Activated CD4-positive, alpha-beta T cell treated with anti-CD3 and anti-CD28 coated beads, Interleukin-2, amount 10 ng/mL, durations not matched to agents 24 days and 14 days (primary cell): ENCODE data around the gene THSD7A. TPM values are rescaled to one million over a fixed set of nuclear protein-coding genes. Genes with fewer than 3 reads are reported as not detected.

Source experiments
- DNase-seq: peaks from one replicate; pipeline ENCODE4 v3.0.0; 2022
- H3K27ac Mint-ChIP-seq: one replicate; pipeline ENCODE4 v1.8.0; 2022; ENCODE audit warnings: mild to moderate bottlenecking, mixed read lengths
- H3K27me3 Mint-ChIP-seq: one replicate; pipeline ENCODE4 v1.8.0; 2022; ENCODE audit warnings: mixed read lengths
- H3K36me3 Mint-ChIP-seq: one replicate; pipeline ENCODE4 v1.8.0; 2022; ENCODE audit warnings: low read depth, mild to moderate bottlenecking, mixed read lengths
- H3K4me1 Mint-ChIP-seq: one replicate; pipeline ENCODE4 v1.8.0; 2021; ENCODE audit warnings: mixed read lengths
- H3K4me3 Mint-ChIP-seq: one replicate; pipeline ENCODE4 v1.8.0; 2022; ENCODE audit warnings: mild to moderate bottlenecking, moderate library complexity, mixed read lengths
- H3K9me3 Mint-ChIP-seq: one replicate; pipeline ENCODE4 v1.8.0; 2021; ENCODE audit warnings: mixed read lengths
- intact Hi-C: fragments of 100-400 bp; cut with micrococcal nuclease; formaldehyde crosslinking; loops from one replicate; pipeline ENCODE4 v1.15.1; 2023
- total RNA-seq: library from RNA; stranded (reverse); gene quantifications from 2 replicates; pipeline ENCODE4 v1.2.3, GENCODE V29; 2022

The THSD7A gene
- total RNA-seq, 1 donor from 2014 or later = not detected

DNA sequence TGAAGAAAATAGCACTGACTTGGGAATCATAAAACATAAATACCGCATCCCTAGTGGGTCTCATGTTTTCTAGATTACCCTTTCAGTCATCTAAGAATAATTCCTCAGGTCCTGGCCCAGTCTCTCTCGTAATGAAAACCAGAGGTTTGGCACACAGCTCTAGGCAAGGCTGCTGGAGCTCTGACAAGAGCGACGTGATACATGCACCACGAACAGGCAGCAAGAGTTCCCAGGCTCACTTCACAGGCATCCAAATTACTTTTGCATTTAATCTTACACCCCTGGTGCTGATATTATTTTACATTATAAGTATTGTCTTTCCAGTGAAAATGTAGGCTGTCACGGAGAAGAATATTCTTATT lies 105.2 kb downstream of the THSD7A start:
- Mint-ChIP-seq H3K36me3 (no peaks in the 10 kb centered on the region), H3K4me3 (no peak overlapping the region), H3K27ac (no peak overlapping the region), H3K9me3 (no peaks in the 10 kb centered on the region), H3K4me1 (no peaks in the 10 kb centered on the region), H3K27me3 (no peaks in the 10 kb centered on the region)
- no peak for DNase-seq
- intact Hi-C loops = no loop called here

DNA sequence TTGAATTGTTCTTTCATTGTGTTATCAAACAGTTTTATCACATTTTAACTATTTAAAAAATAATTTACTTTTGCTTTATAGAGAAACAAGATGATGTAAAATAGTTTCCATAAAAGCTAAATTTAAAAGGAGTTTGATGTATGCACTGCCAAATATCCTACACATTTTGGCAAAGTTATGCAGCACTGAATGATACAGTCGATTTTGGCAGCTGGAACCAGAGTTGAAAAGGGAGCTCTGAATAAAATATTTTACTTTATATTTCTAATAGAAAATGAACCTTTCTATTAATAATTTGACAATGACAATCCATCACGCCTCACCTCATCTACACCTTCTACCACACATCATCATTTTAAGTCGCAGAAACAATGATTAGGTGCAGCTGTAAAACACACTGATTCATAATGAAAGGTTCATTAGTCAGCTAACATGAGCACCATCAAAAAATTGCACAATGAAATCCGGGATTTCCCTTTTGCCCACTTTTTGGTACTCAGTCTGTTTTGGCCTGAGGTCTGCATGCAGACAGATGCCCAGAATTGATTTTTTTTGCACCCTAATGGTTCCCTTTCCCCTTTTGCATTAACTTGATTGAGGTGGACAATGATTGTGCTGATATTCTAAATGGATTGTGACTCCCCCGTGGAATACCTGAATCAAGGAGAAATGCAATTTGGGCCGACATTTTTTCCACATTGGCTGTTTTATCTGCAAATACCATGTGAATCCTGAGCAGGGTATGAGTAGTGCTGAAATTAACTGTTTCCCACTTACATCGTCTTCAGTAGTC lies 105.8 kb downstream of the THSD7A start:
- no peaks in the 10 kb centered on the region for H3K27me3 Mint-ChIP-seq
- no peaks in the 10 kb centered on the region for H3K9me3 Mint-ChIP-seq
- intact Hi-C loops = no loop called here
- H3K4me3 Mint-ChIP-seq = no peak overlapping the region
- H3K36me3 Mint-ChIP-seq = no peaks in the 10 kb centered on the region
- H3K4me1 Mint-ChIP-seq = no peaks in the 10 kb centered on the region
- no peak for DNase-seq
- no peak overlapping the region for H3K27ac Mint-ChIP-seq

DNA sequence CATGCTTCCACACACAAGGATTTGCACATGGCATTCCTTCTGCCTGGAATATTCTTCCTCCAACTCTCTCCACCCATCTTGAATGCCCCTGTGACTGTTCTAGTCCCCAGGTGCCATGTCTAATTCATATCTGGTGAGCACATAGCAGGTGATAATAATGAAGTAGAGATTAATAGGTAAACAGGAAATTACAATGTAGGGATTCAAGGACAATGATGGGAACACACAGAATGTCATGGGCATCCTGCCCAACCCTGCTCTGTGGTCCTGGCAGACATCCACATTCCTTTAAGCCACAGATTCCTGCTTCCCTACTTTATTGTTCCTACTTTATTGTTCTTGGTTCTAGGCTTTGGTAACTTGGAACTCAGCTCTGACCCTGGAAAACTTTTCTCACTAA lies 115.8 kb downstream of the THSD7A start:
- intact Hi-C loops = no loop called here
- H3K36me3 Mint-ChIP-seq = no peaks in the 10 kb centered on the region
- no peaks in the 10 kb centered on the region for H3K4me1 Mint-ChIP-seq
- H3K27me3 Mint-ChIP-seq = no peaks in the 10 kb centered on the region
- H3K27ac Mint-ChIP-seq = no peak overlapping the region
- H3K9me3 Mint-ChIP-seq = no peaks in the 10 kb centered on the region
- DNase-seq = no peak
- no peak overlapping the region for H3K4me3 Mint-ChIP-seq

DNA sequence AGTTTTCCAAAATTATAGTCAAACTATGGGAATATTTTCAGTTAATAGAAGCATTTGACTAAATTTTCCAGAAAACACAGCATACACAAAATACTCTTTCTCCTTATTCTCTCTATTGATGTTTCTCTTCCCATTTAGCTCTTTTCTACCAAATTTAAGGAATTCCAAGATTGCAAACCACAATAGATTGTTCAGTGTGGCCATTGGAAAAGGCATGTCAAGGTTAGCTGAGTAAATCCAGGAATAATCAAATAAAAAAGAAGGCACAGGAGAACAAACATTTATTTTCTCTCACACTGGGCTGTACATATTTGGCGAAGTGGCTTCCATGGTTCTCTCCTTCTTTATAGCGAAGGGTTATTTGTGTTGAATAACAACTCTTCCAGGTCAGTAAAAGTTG lies 117.3 kb downstream of the THSD7A start:
- no peaks in the 10 kb centered on the region for H3K36me3 Mint-ChIP-seq

DNA sequence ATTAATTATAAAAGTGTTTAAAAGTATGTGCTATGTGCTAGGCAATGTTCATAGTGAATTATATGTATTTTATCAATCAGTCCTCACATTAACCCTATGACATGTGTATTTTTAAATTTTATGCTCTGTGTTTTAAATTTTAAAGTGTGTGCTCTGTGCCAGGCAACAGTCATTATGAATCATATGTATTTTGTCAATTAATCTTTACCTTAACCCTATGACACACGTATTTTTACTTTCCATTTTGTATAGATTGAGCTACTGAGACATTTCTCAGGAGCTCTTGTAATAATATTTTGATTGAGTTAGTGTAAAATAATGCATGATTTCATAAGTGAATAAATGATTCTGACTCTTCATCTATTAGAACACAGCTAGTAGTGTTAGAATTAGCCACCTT lies 117.8 kb downstream of the THSD7A start:
- no peak overlapping the region for H3K27ac Mint-ChIP-seq
- H3K4me1 Mint-ChIP-seq = no peaks in the 10 kb centered on the region
- intact Hi-C loops = no loop called here
- H3K9me3 Mint-ChIP-seq = no peaks in the 10 kb centered on the region
- H3K4me3 Mint-ChIP-seq = no peak overlapping the region
- no peaks in the 10 kb centered on the region for H3K27me3 Mint-ChIP-seq
- no peak for DNase-seq
- no peaks in the 10 kb centered on the region for H3K36me3 Mint-ChIP-seq

More for the DNA sequence above, 117.3 kb downstream of the THSD7A start:
- DNase-seq = no peak
- intact Hi-C loops = no loop called here
- Mint-ChIP-seq H3K27me3 (no peaks in the 10 kb centered on the region), H3K9me3 (no peaks in the 10 kb centered on the region), H3K27ac (no peak overlapping the region), H3K4me1 (no peaks in the 10 kb centered on the region), H3K4me3 (no peak overlapping the region)

DNA sequence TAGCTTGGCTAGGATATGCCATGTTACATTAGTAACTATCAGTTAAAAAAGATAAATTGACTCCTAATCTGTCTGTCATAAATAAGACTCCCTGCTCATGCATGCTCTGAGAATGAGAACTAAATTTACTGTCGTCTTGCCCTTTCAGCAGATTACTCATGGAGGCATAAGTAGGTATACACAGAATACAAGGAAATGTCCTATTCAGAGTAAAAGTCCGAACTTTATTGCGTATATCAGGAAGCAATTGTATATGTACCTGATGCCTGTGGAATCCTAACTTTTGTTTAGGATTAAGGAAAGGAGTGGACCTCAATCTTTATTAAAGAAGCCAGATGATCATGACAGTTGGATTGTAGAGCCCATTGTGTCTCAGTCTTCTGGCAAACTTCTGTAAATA lies 118.6 kb downstream of the THSD7A start:
- intact Hi-C loops = no loop called here
- H3K4me1 Mint-ChIP-seq = no peaks in the 10 kb centered on the region
- H3K36me3 Mint-ChIP-seq = no peaks in the 10 kb centered on the region
- H3K27ac Mint-ChIP-seq = no peak overlapping the region
- H3K27me3 Mint-ChIP-seq = no peaks in the 10 kb centered on the region
- no peak overlapping the region for H3K4me3 Mint-ChIP-seq
- DNase-seq = no peak
- H3K9me3 Mint-ChIP-seq = no peaks in the 10 kb centered on the region

DNA sequence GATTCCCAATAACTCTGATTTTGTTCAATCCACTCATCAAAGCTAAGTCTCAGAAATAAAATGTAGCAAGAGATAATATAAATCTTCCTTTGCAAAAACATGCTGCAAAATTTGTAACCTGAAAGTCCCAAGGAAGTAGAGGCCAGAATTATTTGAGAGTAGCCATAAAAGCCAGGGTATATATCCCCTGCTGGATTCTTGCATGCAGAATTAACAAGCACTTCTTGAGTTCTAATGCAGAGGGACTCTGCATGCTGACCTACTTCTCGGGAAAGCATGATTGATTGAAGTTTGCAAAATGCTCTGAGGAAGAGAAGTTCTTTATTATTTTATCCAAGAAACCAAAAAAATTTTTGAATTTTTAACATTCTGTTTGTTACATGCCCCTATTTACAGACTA lies 121.6 kb downstream of the THSD7A start:
- H3K36me3 Mint-ChIP-seq = no peaks in the 10 kb centered on the region
- no peak overlapping the region for H3K27ac Mint-ChIP-seq

DNA sequence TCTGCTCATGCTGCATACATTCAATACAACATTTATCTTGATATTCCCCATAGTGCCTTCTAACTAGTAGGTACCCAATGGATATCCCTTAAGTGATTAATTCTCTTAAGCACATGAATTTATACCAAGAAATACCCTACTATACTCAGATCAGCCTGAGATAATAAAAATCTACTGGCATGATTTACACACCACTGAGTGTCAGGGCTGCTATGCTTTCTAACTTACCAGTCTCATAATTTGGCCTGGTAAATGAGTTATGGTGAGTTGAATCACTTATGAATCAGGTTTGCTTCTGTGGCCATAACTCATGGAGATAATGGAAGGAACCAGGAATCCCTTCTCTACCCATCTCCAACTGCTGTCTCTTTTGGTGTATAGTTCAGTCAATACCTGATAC lies 122.8 kb downstream of the THSD7A start:
- no peak for DNase-seq
- Mint-ChIP-seq H3K36me3 (no peaks in the 10 kb centered on the region), H3K9me3 (no peaks in the 10 kb centered on the region), H3K4me1 (no peaks in the 10 kb centered on the region), H3K4me3 (no peak overlapping the region), H3K27ac (no peak overlapping the region), H3K27me3 (no peaks in the 10 kb centered on the region)
- intact Hi-C loops = no loop called here

More for the DNA sequence above, 121.6 kb downstream of the THSD7A start:
- no peaks in the 10 kb centered on the region for H3K27me3 Mint-ChIP-seq
- intact Hi-C loops = no loop called here
- H3K9me3 Mint-ChIP-seq = no peaks in the 10 kb centered on the region
- H3K4me3 Mint-ChIP-seq = no peak overlapping the region
- H3K4me1 Mint-ChIP-seq = no peaks in the 10 kb centered on the region
- DNase-seq = no peak

DNA sequence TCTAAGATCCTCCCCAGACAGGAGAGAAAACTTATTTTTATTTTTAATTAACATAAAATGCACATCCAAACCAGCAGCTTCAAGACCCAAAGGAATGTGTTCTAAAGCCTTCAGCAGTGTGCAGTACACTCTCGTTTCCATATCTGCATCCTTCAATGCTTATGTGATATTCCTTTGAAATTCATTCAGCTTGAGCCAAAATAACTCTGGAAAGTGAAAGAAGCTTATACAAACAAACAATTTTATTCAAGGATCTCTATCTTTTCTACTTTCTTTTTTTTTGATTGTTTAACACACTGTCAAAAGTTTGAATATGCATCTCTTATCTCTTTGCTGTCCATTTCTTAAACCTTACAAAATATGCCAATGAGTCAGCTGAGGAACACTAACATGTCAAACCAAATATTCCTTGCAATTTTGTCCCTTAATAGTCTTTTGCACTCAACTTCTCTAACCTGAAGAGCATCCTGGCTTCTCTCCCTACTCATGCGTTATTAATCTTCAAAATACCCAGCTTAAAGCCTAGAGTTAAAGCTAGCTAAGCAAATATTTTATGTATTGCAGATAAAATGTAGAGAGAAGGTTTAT lies 124.3 kb downstream of the THSD7A start:
- DNase-seq = no peak
- Mint-ChIP-seq H3K27me3 (no peaks in the 10 kb centered on the region), H3K36me3 (no peaks in the 10 kb centered on the region), H3K4me3 (no peak overlapping the region), H3K9me3 (no peaks in the 10 kb centered on the region), H3K4me1 (no peaks in the 10 kb centered on the region), H3K27ac (no peak overlapping the region)
- intact Hi-C loops = no loop called here

DNA sequence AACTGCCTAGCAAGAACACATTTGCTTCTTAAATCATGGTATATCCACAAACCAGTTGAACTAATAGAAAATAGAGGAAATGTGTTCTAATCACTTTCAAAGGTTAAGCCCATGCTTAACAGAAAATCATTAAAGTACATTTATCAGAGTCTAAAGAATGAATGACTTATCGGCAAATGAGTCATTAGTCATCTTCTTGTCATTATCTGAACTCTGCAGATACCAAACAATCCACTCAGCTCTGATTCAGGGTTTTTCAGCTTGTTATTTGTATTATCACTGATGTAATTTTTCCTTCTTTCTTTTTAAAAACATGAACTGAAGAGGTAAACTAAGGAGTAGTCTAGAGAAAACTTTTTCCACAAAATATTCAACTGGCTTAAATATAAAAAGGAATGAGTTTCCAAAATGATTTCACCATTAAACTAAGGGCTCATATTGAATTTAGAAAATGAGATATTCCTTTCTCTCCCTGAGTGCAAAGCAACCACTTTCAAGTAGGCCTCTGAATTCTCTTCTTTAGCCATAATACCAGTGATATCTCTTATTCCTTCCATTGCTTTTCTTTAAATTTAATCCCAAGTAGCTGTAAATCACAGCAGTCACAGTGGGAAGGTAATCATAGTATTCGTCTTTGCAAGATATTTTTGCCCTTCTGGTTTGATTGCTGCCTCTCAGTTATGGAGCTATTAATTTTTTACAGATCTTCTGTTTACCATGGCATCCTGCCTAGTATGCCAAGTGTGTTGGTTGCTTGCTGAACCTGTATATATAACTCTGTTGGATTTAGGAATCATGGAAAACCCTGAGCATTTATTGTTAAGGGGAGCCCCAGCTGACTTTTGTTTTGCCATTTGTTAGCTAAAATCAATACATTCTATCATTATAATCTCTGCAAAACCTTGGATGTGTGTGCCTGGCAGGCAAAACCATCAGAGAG lies 125.1 kb downstream of the THSD7A start:
- intact Hi-C loops = no loop called here
- H3K36me3 Mint-ChIP-seq = no peaks in the 10 kb centered on the region
- no peaks in the 10 kb centered on the region for H3K4me1 Mint-ChIP-seq
- DNase-seq = no peak
- H3K27me3 Mint-ChIP-seq = no peaks in the 10 kb centered on the region
- H3K4me3 Mint-ChIP-seq = no peak overlapping the region
- no peaks in the 10 kb centered on the region for H3K9me3 Mint-ChIP-seq
- H3K27ac Mint-ChIP-seq = no peak overlapping the region

DNA sequence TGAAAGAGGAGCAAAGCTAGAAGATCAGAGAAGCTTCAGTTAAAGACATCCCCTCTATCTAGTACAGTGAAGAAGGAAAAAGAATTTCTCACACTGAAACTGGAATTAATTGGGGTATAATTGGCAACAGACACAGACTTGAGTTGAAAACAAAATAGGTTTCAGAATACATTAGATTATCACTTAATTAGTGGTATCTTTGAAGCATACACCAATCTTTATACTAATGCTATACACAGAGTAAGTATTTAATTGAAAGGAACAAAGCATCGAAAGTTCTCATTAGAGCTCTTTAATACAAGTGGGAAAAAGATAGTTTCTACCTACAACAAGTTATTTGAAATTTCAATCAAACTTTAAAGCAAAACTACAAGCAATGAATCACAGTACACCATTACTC lies 128.2 kb downstream of the THSD7A start:
- Mint-ChIP-seq H3K9me3 (no peaks in the 10 kb centered on the region), H3K4me3 (no peak overlapping the region), H3K36me3 (no peaks in the 10 kb centered on the region), H3K27me3 (no peaks in the 10 kb centered on the region), H3K27ac (no peak overlapping the region), H3K4me1 (no peaks in the 10 kb centered on the region)
- DNase-seq = no peak
- intact Hi-C loops = no loop called here

DNA sequence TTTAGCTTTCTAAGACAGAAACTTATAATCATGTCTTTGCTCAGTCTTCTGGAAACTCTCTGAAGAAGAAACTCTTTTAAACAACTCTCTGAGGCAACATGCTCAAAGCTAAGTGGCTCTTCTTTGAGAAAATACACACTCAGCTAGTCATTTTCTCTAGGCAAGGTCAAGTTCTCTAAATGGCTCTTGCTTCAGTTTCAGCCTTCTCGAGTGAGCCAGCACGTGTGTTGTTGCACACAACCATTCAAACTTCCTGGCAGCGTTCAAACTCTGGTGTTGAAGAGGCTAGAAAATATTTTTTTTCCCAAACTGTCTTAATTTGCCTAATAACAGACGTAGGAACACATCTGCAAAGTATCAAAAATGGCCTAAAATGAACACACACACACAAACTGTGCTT lies 129.1 kb downstream of the THSD7A start:
- Mint-ChIP-seq H3K4me1 (no peaks in the 10 kb centered on the region), H3K4me3 (no peak overlapping the region), H3K9me3 (no peaks in the 10 kb centered on the region), H3K27ac (no peak overlapping the region), H3K36me3 (no peaks in the 10 kb centered on the region), H3K27me3 (no peaks in the 10 kb centered on the region)
- no peak for DNase-seq
- intact Hi-C loops = no loop called here

DNA sequence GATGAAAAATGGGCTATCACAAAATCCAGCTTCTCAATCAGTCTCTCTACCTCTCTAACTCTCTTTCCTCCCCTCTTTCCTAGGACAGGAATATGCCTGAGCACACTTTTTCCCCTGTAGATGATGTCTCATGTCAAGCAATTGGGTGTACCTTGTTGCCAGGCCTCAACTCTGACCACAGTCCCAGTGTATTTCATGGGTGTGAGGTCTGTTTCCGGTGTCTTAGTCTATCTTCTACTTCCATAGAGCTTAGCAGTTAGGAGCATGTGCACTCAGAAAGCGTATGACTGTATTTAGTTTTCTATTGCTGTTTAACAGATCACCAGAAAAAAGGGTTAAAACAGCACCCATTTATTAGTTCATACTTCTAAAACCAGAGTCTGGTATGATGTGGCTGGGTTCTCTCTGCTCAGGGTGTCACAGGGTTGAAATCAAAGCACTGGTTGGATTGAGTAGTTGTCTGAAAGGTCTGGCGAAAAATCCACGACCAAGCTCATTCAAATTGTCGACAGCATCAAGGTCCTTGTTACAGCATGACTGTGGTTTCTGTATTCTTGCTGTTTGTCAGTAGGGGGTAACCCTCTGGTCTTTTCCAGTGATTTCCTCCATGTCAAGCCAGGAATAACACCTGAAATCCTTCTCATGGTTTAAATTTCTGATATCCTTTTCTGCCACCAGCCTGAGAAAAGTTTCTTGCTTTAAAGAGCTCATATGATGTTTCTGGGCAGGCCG lies 130.0 kb downstream of the THSD7A start:
- intact Hi-C loops = no loop called here
- Mint-ChIP-seq H3K27me3 (no peaks in the 10 kb centered on the region), H3K27ac (no peak overlapping the region), H3K9me3 (no peaks in the 10 kb centered on the region), H3K36me3 (no peaks in the 10 kb centered on the region), H3K4me3 (no peak overlapping the region), H3K4me1 (no peaks in the 10 kb centered on the region)
- DNase-seq = no peak

DNA sequence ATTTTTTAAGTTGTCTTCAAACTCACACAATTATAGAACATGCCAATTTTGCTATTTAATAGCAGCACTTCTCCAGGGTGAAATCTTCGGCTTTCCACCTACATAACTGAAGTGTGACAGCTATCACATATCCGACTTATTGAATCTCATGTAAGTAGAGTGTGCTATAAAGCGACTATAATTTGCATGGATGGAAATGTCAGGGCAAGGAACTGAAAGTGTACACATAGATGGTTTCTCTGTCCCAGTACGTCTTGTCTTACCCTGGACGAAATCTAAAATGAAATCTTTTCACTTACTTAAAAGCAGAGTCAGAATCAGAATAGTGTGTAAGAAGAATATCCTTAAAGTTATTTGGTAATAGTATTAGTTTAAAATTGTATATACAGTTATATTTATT lies 132.3 kb downstream of the THSD7A start:
- H3K27me3 Mint-ChIP-seq = no peaks in the 10 kb centered on the region
- DNase-seq = no peak
- H3K4me1 Mint-ChIP-seq = no peaks in the 10 kb centered on the region
- no peaks in the 10 kb centered on the region for H3K9me3 Mint-ChIP-seq
- no peak overlapping the region for H3K4me3 Mint-ChIP-seq
- intact Hi-C loops = no loop called here
- no peak overlapping the region for H3K27ac Mint-ChIP-seq
- H3K36me3 Mint-ChIP-seq = no peaks in the 10 kb centered on the region
